GM12878 (cell line): ENCODE measurements around the gene BRD3. TPM values are rescaled to one million over a fixed set of nuclear protein-coding genes. Genes with fewer than 3 reads are reported as not detected.

Experiments used
- ATAC-seq: fragments of 200-7000 bp; cut with Tn5 transposase; 3 replicates; pipeline ENCODE4 v1.9.1; 2020; ENCODE audit warnings: mild to moderate bottlenecking, moderate library complexity
- BruUV-seq: library from RNA; stranded (reverse); fragments of 400-500 nt; replicated peaks from 2 replicates; lab custom pipeline; 2021; lab: Mats Ljungman, UMichigan
- CTCF ChIA-PET: fragments of 300-600 bp; sonication (Branson Sonifier 250); formaldehyde crosslinking; extraction: SDS; loops from one replicate; lab custom pipeline; 2021; ENCODE audit warnings: inconsistent platforms; lab: Yijun Ruan, JAX
- POLR2A ChIA-PET: fragments of 350-600 bp; formaldehyde crosslinking; extraction: SDS; loops from one replicate; lab custom pipeline; 2021; ENCODE audit warnings: inconsistent platforms; lab: Charles Lee
- RAD21 ChIA-PET: fragments of 300-600 bp; sonication (Branson Sonifier 250); formaldehyde crosslinking; loops from one replicate; lab custom pipeline; 2023; ENCODE audit warnings: antibody characterized with exemption; ENCODE audit not compliant: unreplicated experiment; lab: Charles Lee
- SMC1A ChIA-PET: fragments of 300-600 bp; sonication (Branson Sonifier 250); formaldehyde crosslinking; loops from one replicate; lab custom pipeline; 2023; ENCODE audit not compliant: unreplicated experiment, uncharacterized antibody; lab: Charles Lee
- DNase-seq: peaks from one replicate; pipeline ENCODE4 v3.0.0-alpha.2; 2011; ENCODE audit warnings: low read depth, low spot score
- FAIRE-seq: peaks from 3 replicates; lab custom pipeline; 2011; peaks lifted over from hg19 to GRCh38; lab: Jason Lieb, UNC
- H2AFZ ChIP-seq: 2 replicates; pipeline ENCODE4 v1.6.0; 2011; ENCODE audit warnings: low read depth, low read length, control low read depth; ENCODE audit not compliant: control insufficient read depth
- H3K27ac ChIP-seq: 2 replicates; pipeline ENCODE4 v1.5.1; 2011; ENCODE audit warnings: control low read depth; ENCODE audit not compliant: control insufficient read depth, insufficient read depth
- H3K27me3 ChIP-seq, 2 experiments: replicated peaks in 1 of 2; 2 replicates each; pipeline versions ENCODE4 v1.6.0 to v1.6.1; 2011; ENCODE audit warnings: low read length in 1 of 2; ENCODE audit not compliant: control insufficient read depth in 2 of 2, insufficient read depth in 2 of 2
- H3K36me3 ChIP-seq, 2 experiments: 2 replicates each; pipeline ENCODE4 v1.5.1; 2011; ENCODE audit warnings: low read length in 1 of 2; ENCODE audit not compliant: control insufficient read depth in 2 of 2, insufficient read depth in 2 of 2
- H3K4me1 ChIP-seq: 2 replicates; pipeline ENCODE4 v1.6.1; 2011; ENCODE audit warnings: mild to moderate bottlenecking, low read length, moderate library complexity, mixed read lengths; ENCODE audit not compliant: control insufficient read depth, insufficient read depth
- H3K4me2 ChIP-seq: 2 replicates; pipeline ENCODE4 v1.6.0; 2011; ENCODE audit warnings: control low read depth; ENCODE audit not compliant: control insufficient read depth, insufficient read depth
- H3K4me3 ChIP-seq: fragments of 200-600 bp; sonication (generic); 2 replicates; pipeline ENCODE4 v1.5.1; 2016
- H3K79me2 ChIP-seq: 2 replicates; pipeline ENCODE4 v1.6.0; 2011; ENCODE audit warnings: low read length; ENCODE audit not compliant: control insufficient read depth, insufficient read depth
- H3K9ac ChIP-seq: 2 replicates; pipeline ENCODE4 v1.8.0; 2011; ENCODE audit warnings: low read length, control low read depth, mixed read lengths; ENCODE audit not compliant: control insufficient read depth, insufficient read depth
- H3K9me3 ChIP-seq: replicated peaks from 3 replicates; pipeline ENCODE4 v1.5.1; 2011; ENCODE audit warnings: mild to moderate bottlenecking, low read length; ENCODE audit not compliant: control insufficient read depth, insufficient read depth
- H4K20me1 ChIP-seq: 2 replicates; pipeline ENCODE4 v1.6.0; 2011; ENCODE audit not compliant: control insufficient read depth, insufficient read depth
- ATF7 ChIP-seq: fragments of 450-650 bp; IDR thresholded peaks from 2 replicates; pipeline ENCODE4 v1.6.1; 2016; ENCODE audit warnings: low read depth, mild to moderate bottlenecking
- E2F8 ChIP-seq: fragments of 450-650 bp; IDR thresholded peaks from 2 replicates; pipeline ENCODE4 v1.6.1; 2018; ENCODE audit warnings: mild to moderate bottlenecking, low read depth, moderate library complexity; ENCODE audit not compliant: partially characterized antibody
- FOS ChIP-seq: IDR thresholded peaks from 3 replicates; pipeline ENCODE4 v1.6.1; 2011; ENCODE audit warnings: borderline replicate concordance; ENCODE audit not compliant: insufficient read length; ENCODE audit errors: extremely low read depth
- HDGF ChIP-seq: fragments of 450-650 bp; IDR thresholded peaks from 2 replicates; pipeline ENCODE4 v1.6.1; 2016; ENCODE audit warnings: antibody characterized with exemption
- JUND ChIP-seq: IDR thresholded peaks from 2 replicates; pipeline ENCODE4 v1.6.1; 2012; ENCODE audit warnings: low read depth, mild to moderate bottlenecking, low read length, improper control_type of control experiment, moderate library complexity
- MEF2B ChIP-seq: fragments of 450-650 bp; IDR thresholded peaks from 2 replicates; pipeline ENCODE4 v1.6.1; 2018; ENCODE audit warnings: mild to moderate bottlenecking, moderate library complexity; ENCODE audit not compliant: partially characterized antibody, poor library complexity, severe bottlenecking
- NFXL1 ChIP-seq: fragments of 450-650 bp; IDR thresholded peaks from 2 replicates; pipeline ENCODE4 v1.6.1; 2017; ENCODE audit warnings: antibody characterized with exemption, mild to moderate bottlenecking, borderline replicate concordance
- PML ChIP-seq: IDR thresholded peaks from 2 replicates; pipeline ENCODE4 v1.6.1; 2012; ENCODE audit warnings: low read length, inconsistent platforms
- SUPT20H ChIP-seq: IDR thresholded peaks from 2 replicates; pipeline ENCODE4 v1.6.1; 2011; ENCODE audit warnings: low read depth, mild to moderate bottlenecking, low read length, moderate library complexity, borderline replicate concordance; ENCODE audit not compliant: control insufficient read depth
- USF2 ChIP-seq: IDR thresholded peaks from 2 replicates; pipeline ENCODE4 v1.6.1; 2011; ENCODE audit warnings: low read depth, low read length, improper control_type of control experiment, borderline replicate concordance
- ZNF622 ChIP-seq: fragments of 450-650 bp; IDR thresholded peaks from 2 replicates; pipeline ENCODE4 v1.6.1; 2017; ENCODE audit warnings: mild to moderate bottlenecking, inconsistent platforms
- WGBS: methylation state at CpG from one replicate; pipeline ENCODE4 v1.1.6; 2016; ENCODE audit warnings: low lambda C conversion rate; ENCODE audit not compliant: insufficient replicate concordance, insufficient coverage; ENCODE audit errors: missing lambda C conversion rate; 5-methylcytosine and 5-hydroxymethylcytosine counted together
- in situ Hi-C: fragments of 300-500 bp; cut with MboI; formaldehyde crosslinking; loops from 9 replicates; pipeline ENCODE4 v1.14.3; 2018; ENCODE audit warnings: mixed read lengths
- intact Hi-C: fragments of 100-400 bp; cut with micrococcal nuclease; formaldehyde crosslinking; loops from one replicate; pipeline ENCODE4 v1.14.2; 2022; ENCODE audit not compliant: unreplicated experiment
- polyA plus RNA-seq, 11 experiments: library from polyadenylated mRNA; depleted of rRNA in 4 of 11; unstranded in 6 of 11; stranded (reverse) in 5 of 11; fragments of >200 nt; fragmentation: Nextera tagmentation in 4 of 11; fragmentation: Illumina TruSeq in 1 of 11; extraction: Ambion mirVana in 4 of 11; extraction: Trizol in 1 of 11; gene quantifications; 1 replicate in 1 of 11; 2 replicates in 10 of 11; pipeline versions ENCODE4 v1.2.1 to v1.2.3, GENCODE V29; 2011 to 2016; ENCODE audit warnings: inconsistent platforms in 2 of 11, missing spikeins in 2 of 11, low read depth in 1 of 11
- total RNA-seq, 4 experiments: library from RNA; depleted of rRNA in 3 of 4; stranded (reverse); fragments of >200 nt in 3 of 4; fragmentation: Illumina TruSeq in 1 of 4; extraction: Trizol in 1 of 4; gene quantifications; 2 replicates each; pipeline versions ENCODE4 v1.2.1 to v1.2.3, GENCODE V29; 2013 to 2021

BRD3 gene
- total and polyA plus RNA-seq, 10 of the 15 experiments (the other 5 are each of a cell fraction or from before 2014, with no cell fraction given): 0.53 to 20.8 (median 4.8) TPM

- CTCF ChIA-PET: no interaction called here
- peaks cover 0 to 24% of the 10 kb centered on the region in 2 experiments; a peak in 3 of 4 replicates for H3K36me3 ChIP-seq
Measured at GRCh38 chr9:134046894-134047681, 20.7 kb downstream of the BRD3 start.

GRCh38 chr9:134045841-134046544 lies 21.8 kb downstream of the BRD3 start:
- intact Hi-C loops (no loop called here), in situ Hi-C loops (no loop called here)
- Histone ChIP-seq H3K27ac (no peak overlapping the region), H3K36me3 (peaks cover 0 to 26% of the 10 kb centered on the region in 2 experiments; a peak in 3 of 4 replicates), H3K9me3 (no peaks in the 10 kb centered on the region), H3K27me3 (no peaks in the 10 kb centered on the region), H3K79me2 (no peaks in the 10 kb centered on the region), H3K4me2 (no peak overlapping the region), H2AFZ (no peak overlapping the region), H3K9ac (no peak overlapping the region), H4K20me1 (no peaks in the 10 kb centered on the region), H3K4me3 (no peak overlapping the region), H3K4me1 (no peaks in the 10 kb centered on the region)
- ChIA-PET SMC1A (no interaction called here), RAD21 (no interaction called here), POLR2A (no interaction called here), CTCF (no interaction called here)
- BruUV-seq: no TSS peak
- no peak for ATAC-seq
- no peak for DNase-seq
- WGBS: 83% methylated on average over 26 of the region's 26 CpGs
- FAIRE-seq: no peak
- no peak for TF ChIP-seq JUND
- no peak for TF ChIP-seq FOS
- no peak for TF ChIP-seq NFXL1
- TF ChIP-seq MEF2B: no peak
- TF ChIP-seq PML: no peak
- no peak for TF ChIP-seq ZNF622
- no peak for TF ChIP-seq ATF7
- TF ChIP-seq E2F8: no peak

More at GRCh38 chr9:134046894-134047681, 20.7 kb downstream of the BRD3 start:
- FAIRE-seq (no peak), ATAC-seq (no peak), DNase-seq (no peak)
- no peaks in the 10 kb centered on the region for H3K9me3 ChIP-seq
- ChIA-PET POLR2A (no interaction called here), SMC1A (no interaction called here), RAD21 (no interaction called here)
- no peak overlapping the region for H3K4me2 ChIP-seq
- no peaks in the 10 kb centered on the region for H3K4me1 ChIP-seq
- H3K4me3 ChIP-seq: no peak overlapping the region
- 97% methylated on average over 19 of the region's 21 CpGs for WGBS
- no peaks in the 10 kb centered on the region for H4K20me1 ChIP-seq
- no peaks in the 10 kb centered on the region for H3K79me2 ChIP-seq
- in situ Hi-C loops (no loop called here), intact Hi-C loops (no loop called here)
- H3K27me3 ChIP-seq: no peaks in the 10 kb centered on the region
- no peak overlapping the region for H3K9ac ChIP-seq
- no peak overlapping the region for H3K27ac ChIP-seq
- H2AFZ ChIP-seq: no peak overlapping the region
- TF ChIP-seq USF2: no peak
- TF ChIP-seq SUPT20H: no peak
- no peak for TF ChIP-seq HDGF
- no TSS peak for BruUV-seq
